Fibroblast of lung (primary cell): ENCODE measurements around the gene LPP.

ENCODE experiments used
- CTCF ChIP-seq, 2 donors: IDR thresholded peaks in 1 of 2; conservative IDR thresholded peaks in 1 of 2; 1 replicate in 1 of 2; 2 replicates in 1 of 2; pipeline ENCODE4 v1.5.1; 2011 to 2012; ENCODE audit warnings: low read length in 2 of 2, control low read depth in 1 of 2, inconsistent platforms in 1 of 2, low read depth in 1 of 2, mild to moderate bottlenecking in 1 of 2
- EZH2 ChIP-seq: IDR thresholded peaks from 2 replicates; pipeline ENCODE4 v1.5.1; 2012; ENCODE audit warnings: low read length, control low read depth, mild to moderate bottlenecking; ENCODE audit errors: missing control alignments

- TF ChIP-seq CTCF (conservative IDR thresholded peaks at IDR 0.05 in 1 of 2, IDR thresholded peaks at IDR 0.05 in 1 of 2; ENCODE audit: low read depth in 1 of 2, low read length in 2 of 2) (no peak), EZH2 (no peak)
Observed at GRCh38 chr3:188553569-188553968, 399.6 kb downstream of the LPP start.
